Spleen (tissue), 11 donors: ENCODE measurements around the gene INPP4A. TPM values are rescaled to one million over a fixed set of nuclear protein-coding genes. Genes with fewer than 3 reads are reported as not detected.

Experiments used
- DNase-seq: peaks from one replicate; pipeline ENCODE4 v3.0.0-alpha.2; 2020
- H3K27ac ChIP-seq, 8 donors: fragments of 200-600 bp; sonication (generic) in 7 of 8; 1 replicate in 4 of 8; 2 replicates in 4 of 8; pipeline versions ENCODE4 v1.5.0 to v1.8.0; 2016 to 2021; ENCODE audit warnings: inconsistent platforms in 4 of 8, mild to moderate bottlenecking in 4 of 8, moderate library complexity in 1 of 8
- H3K27me3 ChIP-seq, 7 donors: fragments of 200-600 bp; sonication (generic) in 6 of 7; replicated peaks in 1 of 7; 1 replicate in 4 of 7; 2 replicates in 3 of 7; pipeline versions ENCODE4 v1.5.0 to v1.8.0; 2016 to 2021; ENCODE audit warnings: inconsistent platforms in 3 of 7, mild to moderate bottlenecking in 1 of 7
- H3K36me3 ChIP-seq, 6 donors: fragments of 200-600 bp; sonication (generic) in 5 of 6; 1 replicate in 4 of 6; 2 replicates in 2 of 6; pipeline versions ENCODE4 v1.5.0 to v1.8.0; 2016 to 2021; ENCODE audit warnings: inconsistent platforms in 2 of 6
- H3K4me1 ChIP-seq, 6 donors: fragments of 200-600 bp; sonication (generic) in 5 of 6; 1 replicate in 3 of 6; 2 replicates in 3 of 6; pipeline versions ENCODE4 v1.5.0 to v1.8.0; 2016 to 2021; ENCODE audit warnings: inconsistent platforms in 3 of 6
- H3K4me3 ChIP-seq, 8 donors: fragments of 200-600 bp; sonication (generic) in 7 of 8; 1 replicate in 4 of 8; 2 replicates in 4 of 8; pipeline versions ENCODE4 v1.5.0 to v1.8.0; 2016 to 2021; ENCODE audit warnings: inconsistent platforms in 4 of 8, mild to moderate bottlenecking in 4 of 8, moderate library complexity in 2 of 8
- H3K9me3 ChIP-seq, 8 donors: fragments of 200-600 bp; sonication (generic) in 7 of 8; 1 replicate in 4 of 8; 2 replicates in 4 of 8; pipeline versions ENCODE4 v1.5.0 to v1.8.0; 2016 to 2021; ENCODE audit warnings: inconsistent platforms in 4 of 8
- POLR2A ChIP-seq, 3 donors: fragments of 450-650 bp; IDR thresholded peaks; one replicate each; pipeline ENCODE4 v1.5.1; 2017; ENCODE audit warnings: antibody characterized with exemption in 3 of 3, mild to moderate bottlenecking in 1 of 3
- POLR2AphosphoS5 ChIP-seq, 3 donors: sonication (generic); formaldehyde crosslinking; IDR thresholded peaks; one replicate each; pipeline ENCODE4 v1.5.1; 2017; ENCODE audit warnings: antibody characterized with exemption in 3 of 3
- WGBS, 5 donors: extraction: QIAGEN DNeasy Blood & Tissue Kit in 3 of 5; methylation state at CpG; one replicate each; pipeline versions ENCODE4 v1.1.5 to v1.1.7; 2013 to 2018; 5-methylcytosine and 5-hydroxymethylcytosine counted together
- intact Hi-C: fragments of 100-400 bp; cut with DNase I; formaldehyde crosslinking; loops from one replicate; pipeline ENCODE4 v1.15.0; 2023; ENCODE audit warnings: low total_unique reads
- polyA plus RNA-seq, 3 donors: library from polyadenylated mRNA; stranded (reverse); fragments of 200-250 nt; gene quantifications; one replicate each; pipeline ENCODE4 v1.2.1, GENCODE V29; 2013
- total RNA-seq, 7 donors: library from RNA; depleted of rRNA in 3 of 7; stranded (reverse); fragments of >200 nt in 3 of 7; fragmentation: NEBNext Ultra II Directional in 4 of 7; extraction: Animal tissue kit (Norgen Biotek cat#: 25700) in 4 of 7; gene quantifications; one replicate each; pipeline versions ENCODE4 v1.1.0 to v1.2.1, GENCODE V29; 2016 to 2021
- TF ChIP-seq, protein P1 (sequence below), 11 experiments: fragments of 200-600 bp in 7 of 11; fragments of 450-650 bp in 4 of 11; sonication (generic) in 4 of 11; IDR thresholded peaks in 8 of 11; conservative IDR thresholded peaks in 3 of 11; 1 replicate in 7 of 11; 2 replicates in 4 of 11; pipeline versions ENCODE4 v1.4.0 to v1.8.0; 2016 to 2021; ENCODE audit warnings: antibody characterized with exemption in 11 of 11, inconsistent platforms in 4 of 11, mild to moderate bottlenecking in 1 of 11
- donor health status: healthy with polysubstance abuse.
- donor health status: DM: no; HTN: no; CAD: no; lungs with moderate emphysema.
- donor health status: DM: no; HTN: no; CAD: no.
- donor health status: Bipolar disorder and iron deficiency.
- donor health status: healthy.
- donor health status: DM: no; HTN: no; CAD: no.
- donor health status: DM: yes; HTN: yes; CAD: no.

Gene INPP4A
- total and polyA plus RNA-seq, 10 donors, result 6.4 to 102 (median 69.2) TPM

GRCh38 chr2:98598781-98599428 is 154.2 kb downstream of the INPP4A start:
- Histone ChIP-seq H3K9me3 (peaks cover 0 to 4% (median 1%) of the 10 kb centered on the region in 8 donors), H3K4me3 (no peak overlapping the region), H3K36me3 (peaks cover 0 to 87% (median 53%) of the 10 kb centered on the region in 6 donors), H3K27ac (no peak overlapping the region), H3K4me1 (no peaks in the 10 kb centered on the region), H3K27me3 (no peaks in the 10 kb centered on the region)
- no peak for DNase-seq
- WGBS, 5 donors, result 74 to 95% (median 82%) methylated on average over 1 of the region's 1 CpG
- no peak for TF ChIP-seq POLR2AphosphoS5 (IDR thresholded peaks at IDR 0.05)
- TF ChIP-seq POLR2A (IDR thresholded peaks at IDR 0.05), result no peak
- TF ChIP-seq, protein P1, sequence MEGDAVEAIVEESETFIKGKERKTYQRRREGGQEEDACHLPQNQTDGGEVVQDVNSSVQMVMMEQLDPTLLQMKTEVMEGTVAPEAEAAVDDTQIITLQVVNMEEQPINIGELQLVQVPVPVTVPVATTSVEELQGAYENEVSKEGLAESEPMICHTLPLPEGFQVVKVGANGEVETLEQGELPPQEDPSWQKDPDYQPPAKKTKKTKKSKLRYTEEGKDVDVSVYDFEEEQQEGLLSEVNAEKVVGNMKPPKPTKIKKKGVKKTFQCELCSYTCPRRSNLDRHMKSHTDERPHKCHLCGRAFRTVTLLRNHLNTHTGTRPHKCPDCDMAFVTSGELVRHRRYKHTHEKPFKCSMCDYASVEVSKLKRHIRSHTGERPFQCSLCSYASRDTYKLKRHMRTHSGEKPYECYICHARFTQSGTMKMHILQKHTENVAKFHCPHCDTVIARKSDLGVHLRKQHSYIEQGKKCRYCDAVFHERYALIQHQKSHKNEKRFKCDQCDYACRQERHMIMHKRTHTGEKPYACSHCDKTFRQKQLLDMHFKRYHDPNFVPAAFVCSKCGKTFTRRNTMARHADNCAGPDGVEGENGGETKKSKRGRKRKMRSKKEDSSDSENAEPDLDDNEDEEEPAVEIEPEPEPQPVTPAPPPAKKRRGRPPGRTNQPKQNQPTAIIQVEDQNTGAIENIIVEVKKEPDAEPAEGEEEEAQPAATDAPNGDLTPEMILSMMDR (IDR thresholded peaks at IDR 0.05 in 8 of 11, conservative IDR thresholded peaks at IDR 0.05 in 3 of 11), result no peak
- intact Hi-C loops, result no loop called here

- Histone ChIP-seq H3K36me3 (peaks cover 0 to 86% (median 57%) of the 10 kb centered on the region in 6 donors), H3K9me3 (no peaks in the 10 kb centered on the region), H3K27me3 (no peaks in the 10 kb centered on the region), H3K4me3 (no peak overlapping the region), H3K4me1 (peaks cover 8 to 25% (median 19%) of the 10 kb centered on the region in 6 donors), H3K27ac (no peak overlapping the region)
- no peak for TF ChIP-seq POLR2A (IDR thresholded peaks at IDR 0.05)
- peak in 1 of 3 donors; percentile 39 for TF ChIP-seq POLR2AphosphoS5 (IDR thresholded peaks at IDR 0.05)
- TF ChIP-seq, protein P1 (IDR thresholded peaks at IDR 0.05 in 8 of 11, conservative IDR thresholded peaks at IDR 0.05 in 3 of 11), result peak in 7 of 11 experiments; percentile 35 to 50 (median 42)
- WGBS, 5 donors, result 83 to 92% (median 88%) methylated on average over 3 of the region's 3 CpGs
- intact Hi-C loops, result no loop called here
- DNase-seq, result no peak
Measured at GRCh38 chr2:98601532-98602132, 157.0 kb downstream of the INPP4A start.

DNA sequence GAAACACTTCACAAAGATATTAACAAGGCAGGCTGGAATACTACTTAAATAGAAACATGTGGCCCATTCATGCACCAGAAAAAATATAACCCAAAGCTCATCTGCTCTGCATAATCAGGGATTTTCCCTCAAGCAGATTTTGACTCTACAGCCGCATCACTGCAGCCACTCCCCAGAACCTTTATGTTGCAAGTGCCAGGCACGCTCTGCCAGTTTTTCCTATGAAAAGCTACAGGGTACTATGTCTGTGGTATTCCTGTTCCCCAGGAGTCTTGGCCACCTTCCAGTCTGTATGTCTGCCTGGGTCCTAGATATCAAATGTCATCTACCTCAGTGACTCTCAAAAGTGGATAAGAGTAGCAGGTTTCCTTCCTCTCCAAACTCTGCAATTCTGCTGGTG is 159.9 kb downstream of the INPP4A start:
- Histone ChIP-seq H3K27ac (no peak overlapping the region), H3K9me3 (no peaks in the 10 kb centered on the region), H3K4me1 (peaks cover 19 to 46% (median 39%) of the 10 kb centered on the region in 6 donors), H3K27me3 (no peaks in the 10 kb centered on the region), H3K4me3 (no peak overlapping the region), H3K36me3 (peaks cover 0 to 57% (median 44%) of the 10 kb centered on the region in 6 donors)
- intact Hi-C loops, result no loop called here
- DNase-seq, result no peak
- WGBS, 5 donors, result 60 to 76% (median 67%) methylated on average over 2 of the region's 2 CpGs
- TF ChIP-seq, protein P1 (IDR thresholded peaks at IDR 0.05 in 8 of 11, conservative IDR thresholded peaks at IDR 0.05 in 3 of 11), result no peak
- TF ChIP-seq POLR2A (IDR thresholded peaks at IDR 0.05) (no peak), POLR2AphosphoS5 (IDR thresholded peaks at IDR 0.05) (no peak)

- intact Hi-C loops, result no loop called here
- H3K4me3 ChIP-seq, result no peak overlapping the region
- DNase-seq, result no peak
- H3K9me3 ChIP-seq, result no peaks in the 10 kb centered on the region
- WGBS, 5 donors, result 75 to 95% (median 81%) methylated on average over 3 of the region's 3 CpGs
- no peak overlapping the region for H3K27ac ChIP-seq
- peaks cover 24 to 51% (median 44%) of the 10 kb centered on the region in 6 donors for H3K4me1 ChIP-seq
- no peaks in the 10 kb centered on the region for H3K27me3 ChIP-seq
- peaks cover 0 to 55% (median 39%) of the 10 kb centered on the region in 6 donors for H3K36me3 ChIP-seq
- no peak for TF ChIP-seq POLR2A (IDR thresholded peaks at IDR 0.05)
Measured at GRCh38 chr2:98605076-98605475, 160.4 kb downstream of the INPP4A start.
